GM06990 (cell line): ENCODE data around the gene KCNC1.

Experiments used
- DNase-seq: peaks from one replicate; pipeline ENCODE4 v3.0.0-alpha.2; 2011; ENCODE audit not compliant: insufficient read length; ENCODE audit errors: extremely low read depth
- H3K27me3 ChIP-seq: replicated peaks from 2 replicates; pipeline ENCODE4 v1.6.0; 2011; ENCODE audit warnings: low read length; ENCODE audit not compliant: control insufficient read depth, insufficient read depth
- H3K36me3 ChIP-seq: 2 replicates; pipeline ENCODE4 v1.5.1; 2011; ENCODE audit warnings: low read length; ENCODE audit not compliant: control insufficient read depth, insufficient read depth
- H3K4me3 ChIP-seq: replicated peaks from 2 replicates; pipeline ENCODE4 v1.5.1; 2011; ENCODE audit warnings: low read depth, mild to moderate bottlenecking, control low read depth, low read length
- TF ChIP-seq, protein P1 (sequence below): IDR thresholded peaks from 2 replicates; pipeline ENCODE4 v1.5.1; 2011; ENCODE audit warnings: low read length, control low read depth, mild to moderate bottlenecking, inconsistent platforms; ENCODE audit not compliant: insufficient read depth, poor library complexity, severe bottlenecking

KCNC1 gene

GRCh38 chr11:17779861-17780594 lies 45.4 kb downstream of the KCNC1 start:
- Histone ChIP-seq H3K27me3 (no peaks in the 10 kb centered on the region), H3K4me3 (no peak overlapping the region), H3K36me3 (no peaks in the 10 kb centered on the region)
- TF ChIP-seq, protein P1, sequence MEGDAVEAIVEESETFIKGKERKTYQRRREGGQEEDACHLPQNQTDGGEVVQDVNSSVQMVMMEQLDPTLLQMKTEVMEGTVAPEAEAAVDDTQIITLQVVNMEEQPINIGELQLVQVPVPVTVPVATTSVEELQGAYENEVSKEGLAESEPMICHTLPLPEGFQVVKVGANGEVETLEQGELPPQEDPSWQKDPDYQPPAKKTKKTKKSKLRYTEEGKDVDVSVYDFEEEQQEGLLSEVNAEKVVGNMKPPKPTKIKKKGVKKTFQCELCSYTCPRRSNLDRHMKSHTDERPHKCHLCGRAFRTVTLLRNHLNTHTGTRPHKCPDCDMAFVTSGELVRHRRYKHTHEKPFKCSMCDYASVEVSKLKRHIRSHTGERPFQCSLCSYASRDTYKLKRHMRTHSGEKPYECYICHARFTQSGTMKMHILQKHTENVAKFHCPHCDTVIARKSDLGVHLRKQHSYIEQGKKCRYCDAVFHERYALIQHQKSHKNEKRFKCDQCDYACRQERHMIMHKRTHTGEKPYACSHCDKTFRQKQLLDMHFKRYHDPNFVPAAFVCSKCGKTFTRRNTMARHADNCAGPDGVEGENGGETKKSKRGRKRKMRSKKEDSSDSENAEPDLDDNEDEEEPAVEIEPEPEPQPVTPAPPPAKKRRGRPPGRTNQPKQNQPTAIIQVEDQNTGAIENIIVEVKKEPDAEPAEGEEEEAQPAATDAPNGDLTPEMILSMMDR = no peak
- DNase-seq = no peak

DNA sequence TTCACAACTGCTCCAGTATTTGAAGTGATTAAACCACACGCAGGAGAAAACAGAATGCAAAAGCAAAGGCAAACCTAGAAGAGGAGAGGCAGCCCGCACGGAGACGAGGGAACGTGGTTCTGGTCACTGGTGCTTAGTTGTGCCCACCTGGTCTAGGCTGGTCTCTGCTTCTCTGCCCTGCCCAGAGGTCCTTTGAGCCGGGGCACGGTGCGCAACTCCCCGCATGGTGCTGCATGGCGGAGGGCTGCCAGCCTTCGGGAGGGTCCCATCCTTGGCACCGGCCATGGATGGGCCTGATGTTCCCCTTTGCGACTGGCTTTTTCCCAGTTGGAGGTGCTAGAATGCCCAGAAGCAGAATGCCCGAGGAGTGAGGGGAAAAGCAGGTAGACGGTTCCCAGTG lies 46.1 kb downstream of the KCNC1 start:
- H3K27me3 ChIP-seq = no peaks in the 10 kb centered on the region
- TF ChIP-seq, protein P1 = no peak
- no peak for DNase-seq
- no peak overlapping the region for H3K4me3 ChIP-seq
- H3K36me3 ChIP-seq = no peaks in the 10 kb centered on the region

DNA sequence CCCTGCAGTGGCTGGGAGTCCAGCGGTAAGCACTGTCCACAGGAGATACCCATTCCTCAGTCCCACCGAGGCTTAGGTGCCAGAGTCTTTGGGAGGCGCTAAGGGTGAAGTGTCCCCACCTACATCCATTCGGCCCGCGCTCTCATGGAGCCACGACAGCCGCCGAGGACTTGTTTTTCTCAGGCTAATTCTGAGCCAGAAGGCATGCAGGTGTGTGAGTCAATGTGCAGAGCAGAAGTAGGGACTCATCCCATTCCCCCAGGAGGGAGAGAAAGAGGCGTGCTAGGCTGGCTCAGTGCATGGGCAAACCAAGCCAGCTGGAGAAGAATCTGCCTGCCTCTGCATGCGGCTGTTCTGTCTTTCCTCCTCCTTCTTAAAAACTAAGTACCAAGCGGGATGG lies 46.6 kb downstream of the KCNC1 start:
- Histone ChIP-seq H3K27me3 (no peaks in the 10 kb centered on the region), H3K4me3 (no peak overlapping the region), H3K36me3 (no peaks in the 10 kb centered on the region)
- DNase-seq = no peak
- TF ChIP-seq, protein P1 = no peak

GRCh38 chr11:17781626-17782025 lies 47.0 kb downstream of the KCNC1 start:
- TF ChIP-seq, protein P1 = no peak
- no peak for DNase-seq
- Histone ChIP-seq H3K36me3 (no peaks in the 10 kb centered on the region), H3K27me3 (no peaks in the 10 kb centered on the region), H3K4me3 (no peak overlapping the region)

DNA sequence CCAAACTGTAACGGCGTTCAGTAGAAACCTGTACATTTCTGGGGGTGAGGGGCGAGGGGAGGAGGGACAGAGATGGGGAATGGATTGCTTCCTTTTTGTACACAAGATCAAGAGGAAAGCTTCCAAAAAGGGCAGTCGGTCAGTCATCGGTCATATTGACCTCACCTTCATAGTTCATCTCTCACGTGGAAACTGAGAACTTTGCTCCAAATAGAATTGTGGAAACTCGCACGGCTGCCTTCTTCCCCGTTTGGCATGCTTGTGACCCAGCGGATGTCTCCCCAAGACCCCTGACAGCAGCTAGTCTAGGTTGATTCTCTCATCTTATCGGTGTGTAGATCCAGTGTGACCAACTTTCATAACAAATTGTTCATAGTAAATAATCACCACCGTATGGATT lies 47.6 kb downstream of the KCNC1 start:
- TF ChIP-seq, protein P1 = no peak
- no peak for DNase-seq
- H3K36me3 ChIP-seq = no peaks in the 10 kb centered on the region
- H3K4me3 ChIP-seq = no peak overlapping the region
- no peaks in the 10 kb centered on the region for H3K27me3 ChIP-seq
